Stimulated activated CD8-positive, alpha-beta memory T cell treated with anti-CD3 and anti-CD28 coated beads, Interleukin-4, amount 100 ng/mL, for 48 hours (primary cell): ENCODE data around the gene TBXA2R.
A peak's percentile ranks its signal among the peaks of the same experiment; 100 is the strongest.
"Not testable (repeated sequence)": the region's sequence is repeated elsewhere in the genome, so short reads cannot be mapped to it uniquely, and the experiment has no call there.

Experiments used
- DNase-seq: peaks from one replicate; pipeline ENCODE4 v3.0.0-alpha.2; 2020

Gene TBXA2R

DNA sequence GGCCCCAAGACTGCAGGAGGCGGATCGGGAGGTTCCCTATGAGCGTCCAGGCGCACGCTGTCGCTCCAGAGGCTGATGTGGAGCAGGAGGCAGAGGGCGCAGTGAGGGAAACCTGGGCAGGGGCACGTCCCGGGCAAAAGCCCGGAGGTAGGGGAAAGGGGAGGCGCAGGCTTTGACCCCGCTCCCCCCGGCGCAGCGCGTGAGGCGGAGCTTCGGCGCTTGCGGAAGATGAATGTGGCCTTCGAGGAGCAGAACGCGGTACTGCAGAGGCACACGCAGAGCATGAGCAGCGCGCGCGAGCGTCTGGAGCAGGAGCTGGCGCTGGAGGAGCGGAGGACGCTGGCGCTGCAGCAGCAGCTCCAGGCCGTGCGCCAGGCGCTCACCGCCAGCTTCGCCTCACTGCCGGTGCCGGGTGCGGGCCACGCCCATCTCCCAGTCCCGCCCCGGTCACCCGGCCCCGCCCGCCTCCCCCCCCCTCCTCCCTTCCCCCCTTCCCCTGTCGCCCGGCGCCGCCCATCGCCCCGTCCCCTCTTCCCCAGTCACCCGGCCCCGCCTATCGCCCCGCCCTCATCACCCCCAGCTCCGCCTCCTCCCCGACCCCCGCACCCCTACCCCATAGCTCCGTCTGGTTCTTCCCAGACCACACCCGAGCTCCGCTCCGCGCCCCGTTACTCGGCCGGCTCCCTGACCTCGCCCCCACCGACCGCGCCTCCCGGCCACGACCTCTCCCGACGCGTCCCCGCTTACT lies 29.8 kb downstream of the TBXA2R start:
- no peak for DNase-seq

DNA sequence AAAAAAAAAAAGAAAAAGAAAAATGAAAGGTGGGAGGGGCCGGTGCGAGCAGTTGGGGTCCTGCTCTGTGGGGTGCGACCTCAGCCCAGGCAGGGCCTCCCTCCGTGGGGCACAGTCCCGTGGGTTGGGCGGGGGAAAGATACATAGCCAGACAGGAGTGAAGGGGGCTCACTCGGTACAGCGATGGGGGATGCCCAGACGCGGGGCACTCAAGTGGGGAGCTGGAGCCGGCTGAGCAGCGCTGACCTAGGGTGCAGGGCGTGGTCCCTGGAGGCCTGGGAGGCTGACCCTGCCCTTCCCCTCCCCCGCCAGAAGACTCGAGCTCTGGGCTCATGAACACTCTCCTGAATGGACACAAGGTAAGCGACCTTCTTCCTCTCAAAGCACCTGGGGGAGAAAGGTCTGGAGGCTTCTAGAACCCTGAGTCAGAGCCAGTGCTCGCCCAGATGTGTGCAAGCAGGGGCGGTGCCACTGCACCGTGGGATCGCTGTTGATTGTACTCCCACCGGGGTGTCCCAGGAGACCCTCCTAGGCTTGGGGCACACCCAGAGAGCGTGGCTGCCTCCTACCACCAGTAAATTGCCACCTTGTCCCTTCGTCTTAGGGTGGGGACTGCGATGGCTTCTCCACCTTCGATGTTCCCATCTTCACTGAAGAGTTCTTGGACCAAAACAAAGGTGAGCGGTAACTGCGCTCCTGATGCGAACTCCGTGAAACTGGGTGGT lies 30.6 kb downstream of the TBXA2R start:
- DNase-seq, result no peak

DNA sequence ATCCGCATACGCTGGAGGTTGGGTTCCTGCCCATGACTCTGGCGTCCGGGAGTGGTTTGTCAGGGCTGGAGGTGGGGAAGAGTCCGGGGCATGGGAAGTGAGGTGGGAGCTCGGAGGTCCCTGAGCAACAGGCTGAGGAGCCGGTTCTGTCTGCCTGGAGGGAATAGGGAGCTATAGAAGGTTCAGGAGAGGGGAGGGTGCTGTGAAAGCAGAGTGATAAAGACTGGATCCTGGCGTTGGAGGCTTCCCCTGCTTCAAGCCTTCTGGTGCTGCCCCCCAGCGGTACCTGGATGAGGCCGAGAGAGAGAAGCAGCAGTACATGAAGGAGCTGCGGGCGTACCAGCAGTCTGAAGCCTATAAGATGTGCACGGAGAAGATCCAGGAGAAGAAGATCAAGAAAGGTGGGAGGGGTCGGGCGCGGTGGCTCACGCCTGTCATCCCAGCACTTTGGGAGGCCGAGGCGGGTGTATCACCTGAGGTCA lies 31.4 kb downstream of the TBXA2R start:
- DNase-seq, result peak; percentile 42

DNA sequence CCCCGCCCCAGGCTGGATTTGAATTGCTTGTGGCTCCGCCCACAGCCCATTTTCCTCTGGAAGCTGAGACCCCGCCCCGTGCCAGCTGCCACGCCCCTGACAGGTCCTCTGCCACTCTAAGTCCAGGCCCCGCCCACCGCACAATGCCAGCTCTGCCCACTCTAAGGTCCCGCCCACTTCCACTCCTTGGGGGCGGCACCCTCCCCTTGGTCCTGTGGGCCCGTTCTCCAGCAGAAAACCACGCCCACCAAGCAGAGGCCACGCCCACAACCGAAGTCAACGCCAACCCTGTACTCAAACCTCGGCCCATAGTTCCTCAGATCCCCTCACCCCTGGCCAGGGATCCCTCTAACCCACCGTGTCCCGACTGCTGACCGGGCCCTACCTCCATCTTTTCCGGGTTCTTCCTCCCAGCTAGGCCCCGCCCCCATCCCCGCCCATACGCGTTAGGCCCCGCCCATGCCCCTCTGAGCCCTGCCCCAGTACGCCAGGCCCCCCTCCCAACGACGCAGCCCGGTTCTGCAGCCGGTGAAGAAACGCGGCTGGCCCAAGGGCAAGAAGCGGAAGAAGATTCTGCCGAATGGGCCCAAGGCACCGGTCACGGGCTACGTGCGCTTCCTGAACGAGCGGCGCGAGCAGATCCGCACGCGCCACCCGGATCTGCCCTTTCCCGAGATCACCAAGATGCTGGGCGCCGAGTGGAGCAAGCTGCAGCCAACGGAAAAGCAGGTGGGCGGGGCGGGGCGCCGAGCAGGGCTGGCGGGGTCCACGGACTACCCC lies 32.6 kb downstream of the TBXA2R start:
- DNase-seq, result peak; percentile 99

DNA sequence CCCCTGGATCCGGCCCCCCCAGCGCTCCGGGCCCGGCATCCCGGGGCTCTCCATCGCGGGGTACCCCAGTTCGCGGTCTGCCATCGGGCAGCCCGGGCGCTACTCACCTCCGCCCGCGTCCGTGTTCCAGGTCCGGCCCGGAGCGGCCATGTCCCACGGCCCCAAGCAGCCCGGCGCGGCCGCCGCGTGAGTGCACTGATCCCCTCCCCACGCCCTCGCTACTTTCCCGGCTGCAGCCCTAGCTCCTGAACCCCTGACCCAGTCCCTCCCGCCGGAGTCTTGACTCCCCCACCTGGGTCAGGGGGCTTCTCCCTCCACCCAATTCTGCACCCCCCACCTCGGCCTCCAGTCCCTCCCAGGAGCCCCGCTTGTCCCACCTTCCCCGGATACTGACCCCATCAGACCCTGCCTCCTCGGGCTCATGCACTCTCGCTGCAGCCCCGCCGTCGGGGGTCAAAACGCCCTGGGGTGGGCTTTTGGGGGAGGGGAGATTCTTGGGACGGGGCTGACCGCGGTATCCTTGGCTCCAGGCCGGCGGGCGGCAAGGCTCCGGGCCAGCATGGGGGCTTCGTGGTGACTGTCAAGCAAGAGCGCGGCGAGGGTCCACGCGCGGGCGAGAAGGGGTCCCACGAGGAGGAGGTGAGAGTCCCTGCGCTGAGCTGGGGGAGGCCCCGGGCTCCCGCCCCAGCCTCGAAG lies 33.4 kb downstream of the TBXA2R start:
- peak; percentile 51 for DNase-seq

DNA sequence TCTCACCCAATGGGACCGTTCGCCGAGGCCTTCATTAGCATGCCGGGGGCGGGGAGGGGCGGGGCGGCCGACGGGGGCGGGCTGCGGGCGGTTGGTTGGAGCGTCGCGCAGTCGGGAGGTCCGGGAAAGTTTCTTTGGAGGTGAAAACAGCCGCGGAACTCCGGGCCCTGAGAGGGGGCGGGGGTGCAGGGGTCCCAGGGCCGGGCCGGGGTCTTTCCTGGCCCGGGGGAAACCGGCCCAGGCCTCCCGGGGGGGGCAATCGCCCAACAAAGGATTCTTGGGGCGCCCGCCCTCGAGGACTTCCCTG lies 33.9 kb downstream of the TBXA2R start, which contains the start of gene HMG20B:
Gene HMG20B (plus strand): TSS at position 90 of the 307 bp plus-strand sequence. CDS start 366 bp downstream, outside the sequence.
- DNase-seq, result no peak

DNA sequence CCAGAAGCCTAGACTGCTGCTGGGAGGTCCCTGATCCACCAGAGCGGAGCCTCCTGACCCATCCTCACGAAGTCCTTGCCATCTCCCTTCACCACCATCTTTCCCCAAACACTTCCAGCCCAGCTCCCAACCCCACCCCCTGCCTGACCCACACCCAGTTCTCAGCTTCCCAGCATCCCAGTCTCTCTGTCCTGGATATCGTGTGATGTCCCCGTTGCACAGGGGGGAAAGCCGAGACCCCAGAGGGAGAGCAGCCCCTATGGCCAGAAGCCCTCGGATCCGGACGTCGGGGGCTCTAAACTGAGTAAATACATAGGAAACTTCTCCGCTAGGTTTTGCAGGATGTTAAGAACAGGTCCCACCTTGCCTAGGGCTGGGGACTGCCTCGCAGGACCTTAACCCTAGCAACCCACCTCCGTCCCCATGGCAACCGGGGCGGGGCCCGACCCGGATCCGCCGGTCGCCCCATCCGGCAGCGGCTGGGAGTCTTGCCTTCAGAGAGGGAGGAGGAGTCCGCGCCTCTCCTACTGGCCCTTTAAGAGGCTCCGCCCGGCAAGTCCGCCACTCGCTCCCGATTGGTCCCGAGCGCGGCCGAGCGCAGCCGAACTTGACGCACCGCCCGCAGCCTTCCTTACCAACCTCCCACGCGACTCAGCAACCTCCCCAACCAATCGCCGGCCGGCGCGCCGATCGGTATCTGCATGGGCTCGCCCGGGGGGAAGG lies 34.4 kb downstream of the TBXA2R start:
- peak; percentile 99 for DNase-seq

DNA sequence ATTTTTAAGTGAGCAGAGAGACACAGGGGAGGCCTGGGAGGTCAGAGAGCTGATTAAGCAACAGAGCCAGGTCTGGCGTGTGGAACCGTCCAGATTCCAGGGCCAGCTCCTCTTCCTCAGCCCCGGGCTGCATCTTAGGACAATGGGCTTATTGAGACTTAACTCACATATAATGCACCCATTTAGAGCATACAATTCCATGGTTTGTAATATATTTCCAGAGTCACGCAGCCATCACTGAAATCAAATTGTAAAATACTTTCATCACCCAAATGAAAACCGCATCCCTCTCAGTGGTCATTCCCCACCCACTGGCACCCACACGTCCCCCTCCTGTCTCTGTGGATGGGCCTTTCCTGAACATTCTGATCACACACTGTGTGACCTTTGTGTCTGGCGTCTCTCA lies 36.1 kb downstream of the TBXA2R start:
- DNase-seq, result no peak

DNA sequence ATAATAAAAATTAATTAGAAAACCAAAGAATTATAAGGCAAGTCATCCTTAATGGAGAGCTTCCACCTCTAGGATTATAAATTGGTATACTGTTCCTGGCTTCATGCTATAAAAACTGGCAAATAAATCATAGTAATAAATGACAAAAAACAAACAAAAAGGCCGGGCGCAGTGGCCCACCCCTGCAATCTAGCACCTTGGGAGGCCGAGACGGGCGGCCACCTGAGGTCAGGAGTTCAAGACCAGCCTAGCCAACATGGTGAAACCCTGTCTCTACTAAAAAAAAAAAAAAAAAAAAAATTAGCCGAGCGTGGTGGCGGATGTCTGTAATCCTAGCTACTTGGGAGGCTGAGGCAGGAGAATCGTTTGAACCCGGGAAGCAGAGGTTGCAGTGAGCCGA lies 36.6 kb downstream of the TBXA2R start:
- DNase-seq, result not testable (repeated sequence)

DNA sequence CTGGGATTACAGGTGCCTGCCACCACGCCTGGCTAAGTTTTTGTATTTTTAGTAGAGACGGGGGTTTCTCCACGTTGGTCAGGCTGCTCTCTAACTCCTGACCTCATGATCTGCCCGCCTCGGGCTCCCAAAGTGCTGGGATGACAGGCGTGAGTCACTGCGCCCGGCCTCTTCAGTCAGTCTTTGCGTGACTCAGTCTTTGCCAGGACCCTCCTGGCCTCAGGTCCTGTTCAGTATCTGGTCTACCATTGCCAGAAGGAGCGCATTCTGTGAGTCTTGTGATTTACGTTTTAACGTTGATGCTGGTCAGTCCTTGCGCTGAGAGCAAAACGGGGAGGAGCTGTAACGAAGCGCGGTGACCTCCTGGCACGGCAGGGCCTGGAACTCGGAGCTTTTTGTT lies 41.5 kb downstream of the TBXA2R start:
- no peak for DNase-seq

DNA sequence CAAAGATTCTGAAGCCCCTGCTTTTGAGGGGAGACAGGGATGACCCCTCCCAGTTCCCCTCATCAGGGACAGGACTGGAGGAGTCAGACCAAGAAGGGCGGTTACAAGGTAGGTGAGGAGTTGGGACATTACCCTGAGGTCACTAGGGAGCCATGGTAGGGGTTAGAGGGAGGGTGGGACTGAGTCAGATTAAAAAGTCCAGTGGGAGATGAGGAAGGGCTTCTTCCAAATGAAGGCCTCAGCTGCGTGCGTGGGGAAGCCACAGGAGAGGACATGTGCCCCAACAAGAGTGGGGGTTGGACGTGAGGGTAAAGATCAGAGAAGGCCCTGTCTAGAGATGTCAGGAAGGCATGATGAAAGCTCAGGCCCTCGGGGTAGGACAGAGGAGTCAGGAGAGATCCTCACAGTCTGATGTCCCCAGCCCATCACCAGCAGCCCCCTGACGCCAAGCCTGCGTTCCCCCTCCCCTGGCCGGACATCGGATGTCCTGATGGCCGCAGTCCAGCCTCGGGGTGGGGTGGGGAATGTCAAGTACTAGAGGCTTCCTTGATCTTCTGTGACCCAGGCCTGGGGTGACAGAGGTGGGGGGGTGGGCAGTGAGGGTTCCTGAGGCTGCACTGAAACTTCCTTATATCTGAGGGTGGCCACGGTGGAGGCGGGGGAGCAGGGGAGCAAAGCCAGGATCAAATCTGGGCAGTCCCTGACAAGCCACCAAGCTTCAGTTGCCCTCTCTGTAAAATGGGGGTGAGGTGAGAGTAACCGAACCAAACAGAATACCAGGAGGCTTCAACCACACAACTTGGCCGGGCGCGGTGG lies 42.8 kb downstream of the TBXA2R start:
- no peak for DNase-seq

DNA sequence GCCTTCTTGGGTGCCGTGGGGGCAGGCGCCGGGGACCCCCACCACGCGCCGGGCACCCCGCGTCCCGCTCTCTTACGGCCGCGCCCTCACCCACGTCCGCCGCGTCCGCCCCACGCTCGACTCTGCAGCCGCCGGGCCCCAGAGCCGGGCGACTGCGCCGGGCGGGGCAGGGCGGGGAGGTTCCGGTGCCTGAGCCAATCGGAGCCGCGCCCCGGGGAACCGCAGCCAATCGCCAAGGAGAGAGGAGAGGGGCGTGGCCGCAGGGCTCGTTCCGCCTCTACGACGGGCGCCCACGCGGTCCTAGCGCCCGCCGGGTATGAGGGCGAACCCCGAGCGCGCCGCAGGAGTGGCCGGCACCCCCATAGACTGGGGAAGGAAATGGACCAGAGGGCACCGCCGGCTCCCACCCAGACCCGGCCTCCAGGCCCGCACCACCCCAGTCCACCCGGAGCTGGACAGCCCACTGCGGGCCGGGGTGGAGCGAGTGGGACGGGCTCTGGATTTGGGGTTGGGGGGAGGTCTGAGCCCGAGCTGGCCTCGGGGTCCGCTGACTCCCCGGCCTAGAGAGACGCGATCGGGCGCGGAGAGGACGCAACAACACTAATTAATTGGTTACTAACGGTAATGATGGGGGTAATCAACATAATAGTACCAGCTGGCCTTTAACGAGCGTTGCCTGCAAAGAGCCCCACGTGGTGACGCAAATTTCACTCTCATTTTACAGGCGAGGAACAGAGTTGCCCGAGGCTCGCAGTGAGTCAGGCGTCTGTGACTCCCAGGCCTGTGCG lies 49.0 kb downstream of the TBXA2R start, which contains the start of gene MFSD12:
Gene MFSD12 (minus strand): TSS at position 126 of the 788 bp plus-strand sequence. CDS start 183 bp downstream, outside the sequence.
- DNase-seq, result peak; percentile 97

DNA sequence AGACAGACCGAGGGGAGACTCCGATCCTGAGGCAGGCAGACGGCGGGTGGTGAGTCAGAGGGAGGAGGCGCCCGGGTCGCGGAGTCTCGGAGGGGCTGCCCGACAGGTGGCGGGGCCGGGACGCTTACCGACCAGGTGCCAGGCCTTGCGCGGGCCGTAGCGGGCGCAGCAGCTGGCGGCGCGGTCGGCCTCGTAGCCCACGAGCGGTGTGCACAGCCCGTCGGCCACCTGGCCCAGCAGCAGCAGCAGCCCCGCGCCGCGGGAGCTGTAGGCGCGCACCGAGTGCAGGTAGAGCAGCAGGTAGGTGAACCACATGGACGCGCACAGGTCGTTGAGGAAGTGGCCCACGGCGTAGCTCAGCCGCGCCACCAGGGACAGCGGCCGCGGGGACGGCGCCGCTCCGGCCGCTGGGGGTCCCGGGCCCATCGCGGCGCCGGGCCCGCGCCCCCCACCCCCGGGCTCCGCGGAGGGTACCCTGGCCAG lies 49.7 kb downstream of the TBXA2R start:
- peak; percentile 75 for DNase-seq

DNA sequence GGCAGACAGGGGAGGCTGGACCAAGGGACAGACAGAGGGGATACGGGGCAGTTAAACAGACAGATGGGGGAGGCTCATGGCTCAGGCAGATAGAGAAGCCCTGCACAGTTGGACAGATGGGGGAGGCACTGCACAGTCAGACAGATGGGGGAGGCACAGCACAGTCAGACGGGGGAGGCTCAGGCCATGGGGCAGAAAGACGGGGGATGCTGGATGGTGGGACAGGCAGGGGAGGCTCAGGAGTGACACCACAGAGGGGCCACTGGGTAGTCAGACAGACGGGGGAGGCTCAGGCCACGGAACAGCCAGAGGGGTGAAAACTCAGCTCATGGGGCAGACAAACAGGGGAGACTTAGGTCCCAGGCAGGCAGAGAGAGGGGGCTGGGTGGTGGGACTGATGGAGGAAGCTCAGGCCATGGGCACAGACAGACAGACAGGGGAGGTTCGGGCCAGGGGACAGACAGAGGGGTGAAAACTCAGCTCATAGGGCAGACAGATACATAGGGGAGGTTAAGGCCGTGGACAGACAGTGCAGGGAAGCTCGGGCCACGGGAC lies 50.2 kb downstream of the TBXA2R start:
- peak; percentile 36 for DNase-seq

DNA sequence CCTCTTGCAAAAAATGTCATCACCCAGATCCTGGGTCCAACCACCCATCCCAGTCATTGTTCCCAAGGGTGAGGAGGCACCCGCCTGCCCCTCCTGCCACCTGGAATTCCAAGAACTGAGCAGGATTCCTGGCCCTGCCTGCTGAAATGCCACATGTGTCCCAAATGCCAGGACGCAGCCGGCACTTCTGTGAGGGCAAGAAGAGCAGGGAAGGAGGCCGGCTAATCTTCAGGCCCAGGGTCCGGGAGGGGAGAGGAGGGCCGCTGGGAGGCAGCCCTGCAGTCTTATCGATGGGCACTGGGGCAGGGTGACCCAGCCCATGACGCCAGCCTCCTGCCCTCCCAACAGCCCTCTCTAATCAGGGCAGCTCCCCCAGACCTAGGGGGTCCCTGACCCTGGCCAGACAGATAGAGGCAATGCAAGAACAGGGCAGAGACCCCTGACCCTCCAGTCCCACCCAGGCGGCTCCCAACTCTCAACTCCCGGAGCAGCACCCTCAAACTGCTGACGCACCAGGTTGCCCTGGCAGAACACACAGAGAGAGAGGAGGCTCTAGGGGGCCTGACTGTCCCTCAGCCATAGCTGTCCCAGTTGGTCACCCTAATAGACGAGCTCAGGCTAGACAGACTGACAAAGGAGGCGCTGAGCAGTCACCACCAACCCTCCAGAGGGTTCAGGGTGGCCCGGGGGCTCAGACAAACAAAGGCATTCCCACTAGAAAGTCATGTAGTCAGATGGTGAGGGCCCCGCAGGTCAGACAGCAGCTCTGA lies 50.8 kb downstream of the TBXA2R start:
- no peak for DNase-seq

DNA sequence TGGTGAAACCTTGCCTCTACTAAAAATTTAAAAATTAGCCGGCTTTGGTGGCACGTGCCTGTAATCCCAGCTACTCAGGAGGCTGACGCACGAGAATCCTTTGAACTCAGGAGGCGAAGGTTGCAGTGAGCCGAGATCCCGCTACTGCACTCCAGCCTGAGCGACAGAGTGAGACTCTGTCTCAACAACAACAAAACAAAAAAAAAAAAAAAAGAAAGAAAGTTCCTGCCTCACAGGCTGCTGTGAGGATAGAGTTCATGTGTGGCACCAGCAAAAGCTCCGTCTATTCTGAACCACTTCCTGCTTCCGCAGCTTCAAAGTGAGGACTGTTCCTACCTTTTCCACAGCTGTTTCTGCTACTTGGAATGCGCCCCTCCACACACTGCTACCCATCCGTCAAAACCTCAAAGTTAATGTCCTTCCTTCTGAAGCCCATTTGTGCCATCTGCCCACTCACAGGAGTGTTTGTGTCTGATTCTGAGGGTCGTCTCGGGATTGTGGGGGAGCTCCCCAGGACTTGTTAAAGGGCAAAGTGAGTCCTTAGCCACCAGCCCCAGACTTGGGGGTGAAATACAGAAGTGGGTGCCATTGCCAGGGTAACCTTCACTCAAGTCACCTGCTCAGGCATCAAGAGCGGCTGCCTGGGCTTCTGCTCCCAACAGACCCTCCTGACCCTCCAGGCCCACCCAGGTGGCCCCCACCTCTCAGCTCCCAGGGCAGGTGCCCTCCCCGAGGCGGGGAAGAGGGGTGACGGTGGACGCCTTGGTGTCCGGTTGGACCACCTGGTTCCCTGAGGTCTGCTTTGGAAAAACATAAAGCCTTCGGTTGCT lies 52.2 kb downstream of the TBXA2R start:
- no peak for DNase-seq

DNA sequence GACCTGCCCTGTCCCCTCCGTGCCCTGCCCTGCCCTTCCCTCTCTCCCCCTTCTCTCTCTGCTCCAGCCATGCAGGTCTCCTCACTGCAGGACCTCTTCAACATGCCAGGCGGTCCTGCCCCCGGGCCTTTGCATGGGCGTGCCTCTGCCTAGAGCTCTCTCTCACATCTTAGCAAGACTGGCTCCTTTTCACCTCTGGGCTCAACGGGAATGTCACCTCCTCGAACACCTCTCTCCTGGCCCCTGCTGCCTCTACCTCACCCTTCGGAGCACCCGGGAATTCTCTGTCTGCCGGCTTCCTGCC lies 54.9 kb downstream of the TBXA2R start:
- no peak for DNase-seq
